HL-60 (cell line): ENCODE data around the gene EBNA1BP2.

Experiments used
- POLR2AphosphoS5 ChIP-seq: IDR thresholded peaks from 2 replicates; pipeline ENCODE4 v1.6.1; 2012; ENCODE audit warnings: low read depth
- TF ChIP-seq, protein P1 (sequence below): IDR thresholded peaks from one replicate; pipeline ENCODE4 v1.5.1; 2011; ENCODE audit warnings: low read length, control low read depth, inconsistent platforms; ENCODE audit not compliant: insufficient read depth

DNA sequence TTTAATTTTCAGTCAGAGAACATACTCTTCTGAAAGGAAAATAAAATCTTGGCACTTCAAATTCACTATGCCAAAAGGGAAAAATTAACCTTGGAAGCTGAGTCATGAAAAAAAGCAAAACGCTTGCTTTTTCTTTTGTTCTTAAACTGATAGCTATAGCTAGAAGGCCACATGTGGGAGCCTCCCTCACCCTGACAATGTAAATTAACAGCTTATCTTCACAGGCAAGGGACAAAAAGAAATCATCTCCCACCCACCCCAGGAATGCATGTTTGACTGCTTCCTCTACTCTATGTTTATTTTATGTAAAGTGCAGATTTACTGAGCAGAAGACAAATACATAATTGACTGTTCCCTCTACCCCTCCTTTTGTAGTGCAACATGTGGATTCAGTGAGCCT is 38.0 kb downstream of the EBNA1BP2 start:
- TF ChIP-seq, protein P1, sequence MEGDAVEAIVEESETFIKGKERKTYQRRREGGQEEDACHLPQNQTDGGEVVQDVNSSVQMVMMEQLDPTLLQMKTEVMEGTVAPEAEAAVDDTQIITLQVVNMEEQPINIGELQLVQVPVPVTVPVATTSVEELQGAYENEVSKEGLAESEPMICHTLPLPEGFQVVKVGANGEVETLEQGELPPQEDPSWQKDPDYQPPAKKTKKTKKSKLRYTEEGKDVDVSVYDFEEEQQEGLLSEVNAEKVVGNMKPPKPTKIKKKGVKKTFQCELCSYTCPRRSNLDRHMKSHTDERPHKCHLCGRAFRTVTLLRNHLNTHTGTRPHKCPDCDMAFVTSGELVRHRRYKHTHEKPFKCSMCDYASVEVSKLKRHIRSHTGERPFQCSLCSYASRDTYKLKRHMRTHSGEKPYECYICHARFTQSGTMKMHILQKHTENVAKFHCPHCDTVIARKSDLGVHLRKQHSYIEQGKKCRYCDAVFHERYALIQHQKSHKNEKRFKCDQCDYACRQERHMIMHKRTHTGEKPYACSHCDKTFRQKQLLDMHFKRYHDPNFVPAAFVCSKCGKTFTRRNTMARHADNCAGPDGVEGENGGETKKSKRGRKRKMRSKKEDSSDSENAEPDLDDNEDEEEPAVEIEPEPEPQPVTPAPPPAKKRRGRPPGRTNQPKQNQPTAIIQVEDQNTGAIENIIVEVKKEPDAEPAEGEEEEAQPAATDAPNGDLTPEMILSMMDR = no peak
- TF ChIP-seq POLR2AphosphoS5 = no peak
